HG03439 (cell line): Measurements from ENCODE around the gene EVA1A.

Experiments used
- ATAC-seq: cut with Tn5 transposase; IDR thresholded peaks from one replicate; pipeline ENCODE4 v1.9.1; 2021; ENCODE audit warnings: mild to moderate bottlenecking, moderate library complexity; ENCODE audit not compliant: unreplicated experiment

Gene EVA1A

GRCh38 chr2:75592030-75592429 is 31.3 kb upstream of the EVA1A start:
- no peak for ATAC-seq

- ATAC-seq = no peak
These were observed 28.8 kb upstream of the EVA1A start for GRCh38 chr2:75589391-75590105.

- no peak for ATAC-seq
These were observed 27.3 kb upstream of the EVA1A start for GRCh38 chr2:75587954-75588587.

- no peak for ATAC-seq
These were observed 26.2 kb upstream of the EVA1A start for GRCh38 chr2:75586971-75587370.

GRCh38 chr2:75582840-75583239 is 22.1 kb upstream of the EVA1A start:
- no peak for ATAC-seq

- no peak for ATAC-seq
These were observed 19.9 kb upstream of the EVA1A start for GRCh38 chr2:75580606-75581005.

GRCh38 chr2:75580156-75580555 is 19.4 kb upstream of the EVA1A start:
- ATAC-seq = no peak

GRCh38 chr2:75579186-75579585 is 18.4 kb upstream of the EVA1A start:
- ATAC-seq = no peak

GRCh38 chr2:75577280-75577679 is 16.5 kb upstream of the EVA1A start:
- ATAC-seq = no peak

GRCh38 chr2:75574106-75574505 is 13.4 kb upstream of the EVA1A start:
- ATAC-seq = no peak

- ATAC-seq = no peak
These were observed 12.6 kb upstream of the EVA1A start for GRCh38 chr2:75573145-75573878.

- no peak for ATAC-seq
These were observed 11.1 kb upstream of the EVA1A start for GRCh38 chr2:75571730-75572430.

GRCh38 chr2:75570948-75571729 is 10.4 kb upstream of the EVA1A start:
- no peak for ATAC-seq

- no peak for ATAC-seq
These were observed 9.5 kb upstream of the EVA1A start for GRCh38 chr2:75570024-75570947.

- ATAC-seq = no peak
These were observed 8.8 kb upstream of the EVA1A start for GRCh38 chr2:75569546-75569945.

GRCh38 chr2:75568174-75568573 is 7.4 kb upstream of the EVA1A start:
- no peak for ATAC-seq

- no peak for ATAC-seq
These were observed 5.0 kb upstream of the EVA1A start for GRCh38 chr2:75565472-75566462.

GRCh38 chr2:75564713-75565359 is 4.1 kb upstream of the EVA1A start:
- no peak for ATAC-seq
